Measurements from ENCODE around the gene TRPC4. TPM values are rescaled to one million over a fixed set of nuclear protein-coding genes. Genes with fewer than 3 reads are reported as not detected.

TRPC4 gene
- total RNA-seq, 1 experiment from 2014 or later = 0.10 TPM

GRCh38 chr13:37788346-37788745 lies 81.2 kb downstream of the TRPC4 start:
- BruUV-seq (replicated peaks) = no TSS peak
- H3K27ac ChIP-seq (ENCODE audit: low read length) = no peak overlapping the region
- H3K4me1 ChIP-seq (ENCODE audit: control insufficient read depth, insufficient read depth, low read length) = no peaks in the 10 kb centered on the region
- ChIA-PET POLR2A (no interaction called here), CTCF (no interaction called here)
- ATAC-seq = no peak
- in situ Hi-C loops (cut with HindIII; ENCODE audit: low pct_unique_long_range_greater_than_20kb, low sequenced_read_pairs) (no loop called here), intact Hi-C loops (cut with micrococcal nuclease; ENCODE audit: unreplicated experiment) (no loop called here)
- DNase-seq (ENCODE audit: low read depth, low spot score) = no peak
- H3K9me3 ChIP-seq (ENCODE audit: control insufficient read depth, insufficient read depth, low read depth, low read length) = no peaks in the 10 kb centered on the region
- no peaks in the 10 kb centered on the region for H3K27me3 ChIP-seq (ENCODE audit: control insufficient read depth, insufficient read depth, low read length)
- no peak overlapping the region for H3K4me3 ChIP-seq (ENCODE audit: low read depth in 2 of 2, low read length in 2 of 2)
- no peak for TF ChIP-seq TCF7L2 (IDR thresholded peaks at IDR 0.05; ENCODE audit: low read depth, low read length)
- no peak for TF ChIP-seq POLR2AphosphoS5 (IDR thresholded peaks at IDR 0.05; ENCODE audit: low read depth, low read length)
- TF ChIP-seq, protein P1, sequence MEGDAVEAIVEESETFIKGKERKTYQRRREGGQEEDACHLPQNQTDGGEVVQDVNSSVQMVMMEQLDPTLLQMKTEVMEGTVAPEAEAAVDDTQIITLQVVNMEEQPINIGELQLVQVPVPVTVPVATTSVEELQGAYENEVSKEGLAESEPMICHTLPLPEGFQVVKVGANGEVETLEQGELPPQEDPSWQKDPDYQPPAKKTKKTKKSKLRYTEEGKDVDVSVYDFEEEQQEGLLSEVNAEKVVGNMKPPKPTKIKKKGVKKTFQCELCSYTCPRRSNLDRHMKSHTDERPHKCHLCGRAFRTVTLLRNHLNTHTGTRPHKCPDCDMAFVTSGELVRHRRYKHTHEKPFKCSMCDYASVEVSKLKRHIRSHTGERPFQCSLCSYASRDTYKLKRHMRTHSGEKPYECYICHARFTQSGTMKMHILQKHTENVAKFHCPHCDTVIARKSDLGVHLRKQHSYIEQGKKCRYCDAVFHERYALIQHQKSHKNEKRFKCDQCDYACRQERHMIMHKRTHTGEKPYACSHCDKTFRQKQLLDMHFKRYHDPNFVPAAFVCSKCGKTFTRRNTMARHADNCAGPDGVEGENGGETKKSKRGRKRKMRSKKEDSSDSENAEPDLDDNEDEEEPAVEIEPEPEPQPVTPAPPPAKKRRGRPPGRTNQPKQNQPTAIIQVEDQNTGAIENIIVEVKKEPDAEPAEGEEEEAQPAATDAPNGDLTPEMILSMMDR (IDR thresholded peaks at IDR 0.05) = no peak
- TF ChIP-seq, protein P2, sequence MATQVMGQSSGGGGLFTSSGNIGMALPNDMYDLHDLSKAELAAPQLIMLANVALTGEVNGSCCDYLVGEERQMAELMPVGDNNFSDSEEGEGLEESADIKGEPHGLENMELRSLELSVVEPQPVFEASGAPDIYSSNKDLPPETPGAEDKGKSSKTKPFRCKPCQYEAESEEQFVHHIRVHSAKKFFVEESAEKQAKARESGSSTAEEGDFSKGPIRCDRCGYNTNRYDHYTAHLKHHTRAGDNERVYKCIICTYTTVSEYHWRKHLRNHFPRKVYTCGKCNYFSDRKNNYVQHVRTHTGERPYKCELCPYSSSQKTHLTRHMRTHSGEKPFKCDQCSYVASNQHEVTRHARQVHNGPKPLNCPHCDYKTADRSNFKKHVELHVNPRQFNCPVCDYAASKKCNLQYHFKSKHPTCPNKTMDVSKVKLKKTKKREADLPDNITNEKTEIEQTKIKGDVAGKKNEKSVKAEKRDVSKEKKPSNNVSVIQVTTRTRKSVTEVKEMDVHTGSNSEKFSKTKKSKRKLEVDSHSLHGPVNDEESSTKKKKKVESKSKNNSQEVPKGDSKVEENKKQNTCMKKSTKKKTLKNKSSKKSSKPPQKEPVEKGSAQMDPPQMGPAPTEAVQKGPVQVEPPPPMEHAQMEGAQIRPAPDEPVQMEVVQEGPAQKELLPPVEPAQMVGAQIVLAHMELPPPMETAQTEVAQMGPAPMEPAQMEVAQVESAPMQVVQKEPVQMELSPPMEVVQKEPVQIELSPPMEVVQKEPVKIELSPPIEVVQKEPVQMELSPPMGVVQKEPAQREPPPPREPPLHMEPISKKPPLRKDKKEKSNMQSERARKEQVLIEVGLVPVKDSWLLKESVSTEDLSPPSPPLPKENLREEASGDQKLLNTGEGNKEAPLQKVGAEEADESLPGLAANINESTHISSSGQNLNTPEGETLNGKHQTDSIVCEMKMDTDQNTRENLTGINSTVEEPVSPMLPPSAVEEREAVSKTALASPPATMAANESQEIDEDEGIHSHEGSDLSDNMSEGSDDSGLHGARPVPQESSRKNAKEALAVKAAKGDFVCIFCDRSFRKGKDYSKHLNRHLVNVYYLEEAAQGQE (IDR thresholded peaks at IDR 0.05; ENCODE audit: insufficient read depth in 1 of 2, low read depth in 2 of 2, low read length in 1 of 2) = no peak
- no peak for TF ChIP-seq SIN3A (IDR thresholded peaks at IDR 0.05; ENCODE audit: borderline replicate concordance, insufficient read depth, low read depth, low read length)
- H3K36me3 ChIP-seq (ENCODE audit: control insufficient read depth, insufficient read depth, low read length) = no peaks in the 10 kb centered on the region

- no TSS peak for BruUV-seq (replicated peaks)
- no peak overlapping the region for H3K27ac ChIP-seq (ENCODE audit: low read length)
- no peaks in the 10 kb centered on the region for H3K9me3 ChIP-seq (ENCODE audit: control insufficient read depth, insufficient read depth, low read depth, low read length)
- ChIA-PET CTCF (no interaction called here), POLR2A (no interaction called here)
- no peak overlapping the region for H3K4me3 ChIP-seq (ENCODE audit: low read depth in 2 of 2, low read length in 2 of 2)
- ATAC-seq = no peak
- DNase-seq (ENCODE audit: low read depth, low spot score) = no peak
- no peaks in the 10 kb centered on the region for H3K4me1 ChIP-seq (ENCODE audit: control insufficient read depth, insufficient read depth, low read length)
- TF ChIP-seq, protein P2 (IDR thresholded peaks at IDR 0.05; ENCODE audit: insufficient read depth in 1 of 2, low read depth in 2 of 2, low read length in 1 of 2) = no peak
- TF ChIP-seq, protein P1 (IDR thresholded peaks at IDR 0.05) = no peak
- TF ChIP-seq TCF7L2 (IDR thresholded peaks at IDR 0.05; ENCODE audit: low read depth, low read length) = no peak
- no peak for TF ChIP-seq POLR2AphosphoS5 (IDR thresholded peaks at IDR 0.05; ENCODE audit: low read depth, low read length)
- no peak for TF ChIP-seq SIN3A (IDR thresholded peaks at IDR 0.05; ENCODE audit: borderline replicate concordance, insufficient read depth, low read depth, low read length)
- no peaks in the 10 kb centered on the region for H3K36me3 ChIP-seq (ENCODE audit: control insufficient read depth, insufficient read depth, low read length)
- no peaks in the 10 kb centered on the region for H3K27me3 ChIP-seq (ENCODE audit: control insufficient read depth, insufficient read depth, low read length)
- intact Hi-C loops (cut with micrococcal nuclease; ENCODE audit: unreplicated experiment) = no loop called here
- in situ Hi-C loops (cut with HindIII; ENCODE audit: low pct_unique_long_range_greater_than_20kb, low sequenced_read_pairs) = no loop called here
Measured at GRCh38 chr13:37777676-37778075, 91.9 kb downstream of the TRPC4 start.
